ENCODE data around the gene TIMM21. TPM values are rescaled to one million over a fixed set of nuclear protein-coding genes. Genes with fewer than 3 reads are reported as not detected.
A peak's percentile ranks its signal among the peaks of the same experiment; 100 is the strongest.

TIMM21 gene
- total RNA-seq, 1 donor from 2014 or later = 28.4 TPM

GRCh38 chr18:74124642-74125041, 23.7 kb upstream of the TIMM21 start:
- Mint-ChIP-seq H3K4me1 (peaks cover 39% of the 10 kb centered on the region), H3K36me3 (no peaks in the 10 kb centered on the region), H3K4me3 (no peak overlapping the region), H3K9me3 (no peaks in the 10 kb centered on the region), H3K27me3 (ENCODE audit: insufficient read depth, low read depth) (no peaks in the 10 kb centered on the region), H3K27ac (no peak overlapping the region)
- Histone ChIP-seq H3K9me3 (ENCODE audit: low read depth) (no peaks in the 10 kb centered on the region), H3K9ac (no peak overlapping the region), H3K4me1 (peaks cover 34% of the 10 kb centered on the region), H3K36me3 (no peaks in the 10 kb centered on the region), H3K4me3 (no peak overlapping the region), H2AFZ (replicated peaks) (no peak overlapping the region), H3K79me2 (ENCODE audit: low read depth) (no peaks in the 10 kb centered on the region), H4K20me1 (ENCODE audit: low read depth) (no peaks in the 10 kb centered on the region), H3K27me3 (no peaks in the 10 kb centered on the region), H3F3A (ENCODE audit: low read depth) (peaks cover 12% of the 10 kb centered on the region), H3K4me2 (no peak overlapping the region), H3K27ac (no peak overlapping the region)
- TF ChIP-seq CTCF (IDR thresholded peaks at IDR 0.05) (no peak), EZH2phosphoT487 (IDR thresholded peaks at IDR 0.05) (no peak), EZH2 (IDR thresholded peaks at IDR 0.05) (no peak)
- no peak for DNase-seq (ENCODE audit: low spot score)

DNA sequence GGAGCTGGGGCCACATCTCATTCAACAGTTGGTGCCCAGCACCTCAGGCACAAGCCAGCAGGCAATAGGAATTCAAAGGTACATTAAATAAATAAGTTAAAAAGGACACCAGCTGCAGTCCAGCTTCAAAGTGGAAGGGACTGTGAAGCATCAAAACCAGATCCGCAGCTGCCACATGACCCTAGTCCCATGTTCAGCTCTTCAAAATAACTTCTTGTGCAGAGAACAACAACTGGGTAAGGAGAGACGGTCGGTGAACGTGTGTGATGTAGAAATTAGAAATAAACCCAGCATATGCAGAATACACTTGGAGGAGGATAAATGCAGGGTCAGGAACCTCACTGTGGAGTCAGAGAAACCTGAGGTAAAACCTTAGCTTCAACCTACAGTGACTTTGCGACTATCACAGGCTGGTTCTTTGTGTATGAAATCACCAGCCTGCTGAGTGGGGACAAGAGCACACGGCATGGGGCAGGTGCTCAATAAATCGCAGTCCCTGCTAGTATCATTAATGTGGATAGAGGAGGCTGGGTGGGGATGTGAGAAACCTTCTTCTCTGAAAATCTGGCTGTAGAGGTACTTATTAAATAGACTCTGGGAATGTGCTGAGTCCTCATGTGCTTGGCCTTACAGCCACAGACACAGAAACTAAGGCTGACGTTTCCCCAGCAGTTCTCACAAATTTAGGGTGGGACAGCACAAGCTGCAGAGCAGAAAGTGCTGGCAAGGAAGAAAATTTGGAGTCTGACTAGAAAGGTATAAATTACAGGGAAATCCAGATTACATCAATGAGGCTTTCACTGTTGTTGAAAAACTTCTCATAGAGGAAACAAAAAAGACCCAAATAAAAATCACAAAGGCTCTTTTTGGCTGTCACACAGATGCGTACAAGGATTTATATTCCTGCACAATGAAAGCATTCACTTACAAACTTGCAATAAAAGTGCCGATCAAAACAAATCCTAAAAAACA, 21.4 kb upstream of the TIMM21 start:
- H3F3A ChIP-seq (ENCODE audit: low read depth) = peaks cover 12% of the 10 kb centered on the region
- peak overlapping the region; percentile 4 for H3K4me3 Mint-ChIP-seq
- H3K36me3 ChIP-seq = no peaks in the 10 kb centered on the region
- H3K4me1 ChIP-seq = peaks cover 34% of the 10 kb centered on the region
- no peaks in the 10 kb centered on the region for H4K20me1 ChIP-seq (ENCODE audit: low read depth)
- H3K27me3 Mint-ChIP-seq (ENCODE audit: insufficient read depth, low read depth) = no peaks in the 10 kb centered on the region
- H3K9me3 Mint-ChIP-seq = no peaks in the 10 kb centered on the region
- DNase-seq (ENCODE audit: low spot score) = peak; percentile 23
- H3K36me3 Mint-ChIP-seq = no peaks in the 10 kb centered on the region
- H3K4me3 ChIP-seq = no peak overlapping the region
- H3K9ac ChIP-seq = no peak overlapping the region
- H2AFZ ChIP-seq (replicated peaks) = peak overlapping the region; percentile 55
- peak overlapping the region; percentile 52 for H3K4me2 ChIP-seq
- H3K9me3 ChIP-seq (ENCODE audit: low read depth) = no peaks in the 10 kb centered on the region
- no peaks in the 10 kb centered on the region for H3K79me2 ChIP-seq (ENCODE audit: low read depth)
- no peak overlapping the region for H3K27ac ChIP-seq
- no peaks in the 10 kb centered on the region for H3K27me3 ChIP-seq
- no peak for TF ChIP-seq EZH2phosphoT487 (IDR thresholded peaks at IDR 0.05)
- no peak for TF ChIP-seq EZH2 (IDR thresholded peaks at IDR 0.05)
- no peak for TF ChIP-seq CTCF (IDR thresholded peaks at IDR 0.05)
- peaks cover 39% of the 10 kb centered on the region for H3K4me1 Mint-ChIP-seq
- peak overlapping the region; percentile 32 for H3K27ac Mint-ChIP-seq

DNA sequence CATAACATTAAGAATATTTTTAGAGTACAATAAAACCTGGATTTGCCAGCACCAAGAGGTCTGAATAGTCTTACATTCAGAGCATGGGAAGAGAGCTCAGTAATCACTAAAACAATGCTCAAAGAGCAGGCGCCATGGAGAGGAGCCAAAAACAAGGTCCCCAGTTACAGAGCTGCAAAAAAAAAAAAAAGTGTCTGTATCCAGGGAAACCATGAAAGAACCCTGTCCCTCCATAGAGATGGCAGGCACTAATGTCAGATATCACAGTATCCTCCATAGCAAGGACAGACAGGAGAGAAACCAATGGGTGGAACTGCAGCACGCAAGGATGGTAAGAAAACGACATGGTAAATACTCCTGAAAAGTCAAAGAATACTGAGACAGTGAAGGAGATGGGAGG, 20.2 kb upstream of the TIMM21 start:
- Histone ChIP-seq H3K4me1 (peaks cover 32% of the 10 kb centered on the region), H4K20me1 (ENCODE audit: low read depth) (no peaks in the 10 kb centered on the region), H3K27me3 (no peaks in the 10 kb centered on the region), H3K9ac (no peak overlapping the region), H3K9me3 (ENCODE audit: low read depth) (no peaks in the 10 kb centered on the region), H3K27ac (no peak overlapping the region), H3K36me3 (no peaks in the 10 kb centered on the region), H3K4me3 (no peak overlapping the region), H2AFZ (replicated peaks) (no peak overlapping the region), H3F3A (ENCODE audit: low read depth) (peaks cover 12% of the 10 kb centered on the region), H3K4me2 (peak overlapping the region; percentile 29), H3K79me2 (ENCODE audit: low read depth) (no peaks in the 10 kb centered on the region)
- DNase-seq (ENCODE audit: low spot score) = peak; percentile 32
- TF ChIP-seq EZH2 (IDR thresholded peaks at IDR 0.05) (no peak), CTCF (IDR thresholded peaks at IDR 0.05) (no peak), EZH2phosphoT487 (IDR thresholded peaks at IDR 0.05) (no peak)
- H3K4me1 Mint-ChIP-seq = peaks cover 38% of the 10 kb centered on the region
- no peaks in the 10 kb centered on the region for H3K36me3 Mint-ChIP-seq
- no peak overlapping the region for H3K27ac Mint-ChIP-seq
- H3K4me3 Mint-ChIP-seq = no peak overlapping the region
- no peaks in the 10 kb centered on the region for H3K27me3 Mint-ChIP-seq (ENCODE audit: insufficient read depth, low read depth)
- no peaks in the 10 kb centered on the region for H3K9me3 Mint-ChIP-seq
